ENCODE measurements around the gene ZBTB12. TPM values are rescaled to one million over a fixed set of nuclear protein-coding genes. Genes with fewer than 3 reads are reported as not detected.

The ZBTB12 gene
- total and polyA plus RNA-seq, 2 of the 13 experiments (the other 11 are each of a cell fraction or from before 2014, with no cell fraction given): 4.8 to 6.0 TPM

DNA sequence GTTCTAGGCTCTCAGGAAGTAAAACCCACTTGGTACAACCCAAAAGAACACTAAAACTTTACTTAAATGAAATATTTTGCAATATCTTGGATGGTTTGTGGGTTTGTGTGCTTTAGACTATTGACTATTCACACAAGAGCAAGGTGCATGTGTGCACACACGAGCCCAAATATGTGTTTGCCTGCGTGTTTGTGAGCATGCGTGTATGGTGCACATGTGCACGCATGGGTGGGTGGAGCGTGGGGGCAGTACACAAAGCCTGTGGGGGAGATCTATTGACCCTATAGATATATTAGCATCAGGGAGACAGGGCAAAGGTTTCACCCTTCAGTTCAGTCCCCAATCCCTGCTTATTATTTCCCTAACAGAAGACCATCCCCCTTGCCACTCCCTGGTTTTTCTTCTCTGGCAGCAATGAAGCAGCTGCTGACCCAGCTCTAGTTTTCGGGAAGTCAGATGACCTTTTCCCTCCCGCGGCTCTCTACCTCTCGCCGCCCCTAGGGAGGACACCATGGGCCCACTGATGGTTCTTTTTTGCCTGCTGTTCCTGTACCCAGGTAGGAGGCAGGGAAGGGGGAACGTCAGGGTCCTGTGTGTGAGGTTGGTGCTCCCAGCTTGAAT lies 25.5 kb upstream of the ZBTB12 start, which contains the start of gene C2 (continued):
- TF ChIP-seq ELF4 (CRISPR knock-in tag; IDR thresholded peaks at IDR 0.05; ENCODE audit: borderline replicate concordance) (peak; percentile 42; the same call in 1 of the 2 replicates), FOXK2 (IDR thresholded peaks at IDR 0.05) (peak; percentile 82; the same call in 1 of the 2 replicates), ZNF703 (CRISPR knock-in tag; IDR thresholded peaks at IDR 0.05; ENCODE audit: borderline replicate concordance) (no peak), ZBTB21 (CRISPR knock-in tag; IDR thresholded peaks at IDR 0.05) (peak; percentile 67; the same call in 1 of the 2 replicates), HMGXB4 (CRISPR knock-in tag; IDR thresholded peaks at IDR 0.05; ENCODE audit: borderline replicate concordance in 1 of 2, low read depth in 1 of 2) (peak; percentile 59 to 60; a peak in 2 of 4 replicates), ZNF3 (CRISPR knock-in tag; IDR thresholded peaks at IDR 0.05) (peak; percentile 25; the same call in 1 of the 2 replicates), NFIB (CRISPR knock-in tag; IDR thresholded peaks at IDR 0.05; ENCODE audit: borderline replicate concordance) (no peak), CENPX (CRISPR knock-in tag; IDR thresholded peaks at IDR 0.05) (no peak), RARA (CRISPR knock-in tag; IDR thresholded peaks at IDR 0.05) (peak; percentile 84), TAF1 (CRISPR knock-in tag; IDR thresholded peaks at IDR 0.05) (peak; percentile 54), SALL1 (CRISPR knock-in tag; IDR thresholded peaks at IDR 0.05) (peak; percentile 100), KLF6 (CRISPR knock-in tag; IDR thresholded peaks at IDR 0.05) (peak; percentile 84), MXD3 (CRISPR knock-in tag; IDR thresholded peaks at IDR 0.05) (peak; percentile 45; the same call in 1 of the 2 replicates), MEF2D (CRISPR knock-in tag; IDR thresholded peaks at IDR 0.05) (peak; percentile 86)
- TF ChIP-seq, protein P1, sequence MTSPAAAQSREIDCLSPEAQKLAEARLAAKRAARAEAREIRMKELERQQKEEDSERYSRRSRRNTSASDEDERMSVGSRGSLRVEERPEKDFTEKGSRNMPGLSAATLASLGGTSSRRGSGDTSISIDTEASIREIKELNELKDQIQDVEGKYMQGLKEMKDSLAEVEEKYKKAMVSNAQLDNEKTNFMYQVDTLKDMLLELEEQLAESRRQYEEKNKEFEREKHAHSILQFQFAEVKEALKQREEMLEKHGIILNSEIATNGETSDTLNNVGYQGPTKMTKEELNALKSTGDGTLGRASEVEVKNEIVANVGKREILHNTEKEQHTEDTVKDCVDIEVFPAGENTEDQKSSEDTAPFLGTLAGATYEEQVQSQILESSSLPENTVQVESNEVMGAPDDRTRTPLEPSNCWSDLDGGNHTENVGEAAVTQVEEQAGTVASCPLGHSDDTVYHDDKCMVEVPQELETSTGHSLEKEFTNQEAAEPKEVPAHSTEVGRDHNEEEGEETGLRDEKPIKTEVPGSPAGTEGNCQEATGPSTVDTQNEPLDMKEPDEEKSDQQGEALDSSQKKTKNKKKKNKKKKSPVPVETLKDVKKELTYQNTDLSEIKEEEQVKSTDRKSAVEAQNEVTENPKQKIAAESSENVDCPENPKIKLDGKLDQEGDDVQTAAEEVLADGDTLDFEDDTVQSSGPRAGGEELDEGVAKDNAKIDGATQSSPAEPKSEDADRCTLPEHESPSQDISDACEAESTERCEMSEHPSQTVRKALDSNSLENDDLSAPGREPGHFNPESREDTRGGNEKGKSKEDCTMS (CRISPR knock-in tag; conservative IDR thresholded peaks at IDR 0.05): no peak
- TF ChIP-seq, protein P2, sequence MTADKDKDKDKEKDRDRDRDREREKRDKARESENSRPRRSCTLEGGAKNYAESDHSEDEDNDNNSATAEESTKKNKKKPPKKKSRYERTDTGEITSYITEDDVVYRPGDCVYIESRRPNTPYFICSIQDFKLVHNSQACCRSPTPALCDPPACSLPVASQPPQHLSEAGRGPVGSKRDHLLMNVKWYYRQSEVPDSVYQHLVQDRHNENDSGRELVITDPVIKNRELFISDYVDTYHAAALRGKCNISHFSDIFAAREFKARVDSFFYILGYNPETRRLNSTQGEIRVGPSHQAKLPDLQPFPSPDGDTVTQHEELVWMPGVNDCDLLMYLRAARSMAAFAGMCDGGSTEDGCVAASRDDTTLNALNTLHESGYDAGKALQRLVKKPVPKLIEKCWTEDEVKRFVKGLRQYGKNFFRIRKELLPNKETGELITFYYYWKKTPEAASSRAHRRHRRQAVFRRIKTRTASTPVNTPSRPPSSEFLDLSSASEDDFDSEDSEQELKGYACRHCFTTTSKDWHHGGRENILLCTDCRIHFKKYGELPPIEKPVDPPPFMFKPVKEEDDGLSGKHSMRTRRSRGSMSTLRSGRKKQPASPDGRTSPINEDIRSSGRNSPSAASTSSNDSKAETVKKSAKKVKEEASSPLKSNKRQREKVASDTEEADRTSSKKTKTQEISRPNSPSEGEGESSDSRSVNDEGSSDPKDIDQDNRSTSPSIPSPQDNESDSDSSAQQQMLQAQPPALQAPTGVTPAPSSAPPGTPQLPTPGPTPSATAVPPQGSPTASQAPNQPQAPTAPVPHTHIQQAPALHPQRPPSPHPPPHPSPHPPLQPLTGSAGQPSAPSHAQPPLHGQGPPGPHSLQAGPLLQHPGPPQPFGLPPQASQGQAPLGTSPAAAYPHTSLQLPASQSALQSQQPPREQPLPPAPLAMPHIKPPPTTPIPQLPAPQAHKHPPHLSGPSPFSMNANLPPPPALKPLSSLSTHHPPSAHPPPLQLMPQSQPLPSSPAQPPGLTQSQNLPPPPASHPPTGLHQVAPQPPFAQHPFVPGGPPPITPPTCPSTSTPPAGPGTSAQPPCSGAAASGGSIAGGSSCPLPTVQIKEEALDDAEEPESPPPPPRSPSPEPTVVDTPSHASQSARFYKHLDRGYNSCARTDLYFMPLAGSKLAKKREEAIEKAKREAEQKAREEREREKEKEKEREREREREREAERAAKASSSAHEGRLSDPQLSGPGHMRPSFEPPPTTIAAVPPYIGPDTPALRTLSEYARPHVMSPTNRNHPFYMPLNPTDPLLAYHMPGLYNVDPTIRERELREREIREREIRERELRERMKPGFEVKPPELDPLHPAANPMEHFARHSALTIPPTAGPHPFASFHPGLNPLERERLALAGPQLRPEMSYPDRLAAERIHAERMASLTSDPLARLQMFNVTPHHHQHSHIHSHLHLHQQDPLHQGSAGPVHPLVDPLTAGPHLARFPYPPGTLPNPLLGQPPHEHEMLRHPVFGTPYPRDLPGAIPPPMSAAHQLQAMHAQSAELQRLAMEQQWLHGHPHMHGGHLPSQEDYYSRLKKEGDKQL (CRISPR knock-in tag; IDR thresholded peaks at IDR 0.05; ENCODE audit: low read depth): peak; percentile 83
- TF ChIP-seq, protein P3, sequence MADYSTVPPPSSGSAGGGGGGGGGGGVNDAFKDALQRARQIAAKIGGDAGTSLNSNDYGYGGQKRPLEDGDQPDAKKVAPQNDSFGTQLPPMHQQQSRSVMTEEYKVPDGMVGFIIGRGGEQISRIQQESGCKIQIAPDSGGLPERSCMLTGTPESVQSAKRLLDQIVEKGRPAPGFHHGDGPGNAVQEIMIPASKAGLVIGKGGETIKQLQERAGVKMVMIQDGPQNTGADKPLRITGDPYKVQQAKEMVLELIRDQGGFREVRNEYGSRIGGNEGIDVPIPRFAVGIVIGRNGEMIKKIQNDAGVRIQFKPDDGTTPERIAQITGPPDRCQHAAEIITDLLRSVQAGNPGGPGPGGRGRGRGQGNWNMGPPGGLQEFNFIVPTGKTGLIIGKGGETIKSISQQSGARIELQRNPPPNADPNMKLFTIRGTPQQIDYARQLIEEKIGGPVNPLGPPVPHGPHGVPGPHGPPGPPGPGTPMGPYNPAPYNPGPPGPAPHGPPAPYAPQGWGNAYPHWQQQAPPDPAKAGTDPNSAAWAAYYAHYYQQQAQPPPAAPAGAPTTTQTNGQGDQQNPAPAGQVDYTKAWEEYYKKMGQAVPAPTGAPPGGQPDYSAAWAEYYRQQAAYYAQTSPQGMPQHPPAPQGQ (CRISPR knock-in tag; IDR thresholded peaks at IDR 0.05; ENCODE audit: borderline replicate concordance): 0 out of 2 replicates have a peak, but pooled peaks have one; percentile 27

Data from HepG2 (cell line).